ENCODE results near the gene SIGLECL1.
"Not testable (repeated sequence)": the region's sequence is repeated elsewhere in the genome, so short reads cannot be mapped to it uniquely, and the experiment has no call there.

The SIGLECL1 gene

GRCh38 chr19:51250786-51251467 lies at the start of gene SIGLECL1:
Gene SIGLECL1, plus strand, starts transcription at chr19:51251080. Its CDS starts 12,993 bp downstream, at chr19:51264073.
- no peak for DNase-seq (ENCODE audit: low read depth in 2 of 2)

GRCh38 chr19:51201712-51202111 lies 49.2 kb upstream of the SIGLECL1 start:
- no peak for DNase-seq (ENCODE audit: low read depth in 2 of 2)

- DNase-seq (ENCODE audit: low read depth in 2 of 2) = no peak
Observed at GRCh38 chr19:51203916-51204315, 47.0 kb upstream of the SIGLECL1 start.

- DNase-seq (ENCODE audit: low read depth in 2 of 2) = no peak
Observed at GRCh38 chr19:51204321-51204720, 46.6 kb upstream of the SIGLECL1 start.

GRCh38 chr19:51207747-51208146 lies 43.1 kb upstream of the SIGLECL1 start:
- DNase-seq (ENCODE audit: low read depth in 2 of 2) = no peak

- no peak for DNase-seq (ENCODE audit: low read depth in 2 of 2)
Observed at GRCh38 chr19:51210191-51210784, 40.6 kb upstream of the SIGLECL1 start.

- not testable (repeated sequence) for DNase-seq (ENCODE audit: low read depth in 2 of 2)
Observed at GRCh38 chr19:51210874-51211361, 40.0 kb upstream of the SIGLECL1 start.

GRCh38 chr19:51211833-51212232 lies 39.0 kb upstream of the SIGLECL1 start:
- DNase-seq (ENCODE audit: low read depth in 2 of 2) = no peak

- DNase-seq (ENCODE audit: low read depth in 2 of 2) = no peak
Observed at GRCh38 chr19:51219307-51219706, 31.6 kb upstream of the SIGLECL1 start.

- DNase-seq (ENCODE audit: low read depth in 2 of 2) = no peak
Observed at GRCh38 chr19:51219971-51220370, 30.9 kb upstream of the SIGLECL1 start.

GRCh38 chr19:51220996-51221395 lies 29.9 kb upstream of the SIGLECL1 start:
- DNase-seq (ENCODE audit: low read depth in 2 of 2) = no peak

- DNase-seq (ENCODE audit: low read depth in 2 of 2) = no peak
Observed at GRCh38 chr19:51224163-51224641, 26.7 kb upstream of the SIGLECL1 start.

GRCh38 chr19:51224898-51225393 lies 25.9 kb upstream of the SIGLECL1 start, which contains the start of gene CD33:
Gene CD33, plus strand, starts transcription at chr19:51225080. Its CDS starts 39 bp downstream, at chr19:51225119.
- not testable (repeated sequence) for DNase-seq (ENCODE audit: low read depth in 2 of 2)

- DNase-seq (ENCODE audit: low read depth in 2 of 2) = no peak
Observed at GRCh38 chr19:51226067-51226466, 24.8 kb upstream of the SIGLECL1 start.

- no peak for DNase-seq (ENCODE audit: low read depth in 2 of 2)
Observed at GRCh38 chr19:51227326-51227725, 23.6 kb upstream of the SIGLECL1 start.

- DNase-seq (ENCODE audit: low read depth in 2 of 2) = no peak
Observed at GRCh38 chr19:51227966-51228365, 22.9 kb upstream of the SIGLECL1 start.

- DNase-seq (ENCODE audit: low read depth in 2 of 2) = no peak
Observed at GRCh38 chr19:51240866-51241265, 10.0 kb upstream of the SIGLECL1 start.

GRCh38 chr19:51242881-51243630 lies 7.8 kb upstream of the SIGLECL1 start:
- no peak for DNase-seq (ENCODE audit: low read depth in 2 of 2)

GRCh38 chr19:51246164-51246552 lies 4.7 kb upstream of the SIGLECL1 start:
- no peak for DNase-seq (ENCODE audit: low read depth in 2 of 2)

GRCh38 chr19:51247972-51248590 lies 2.8 kb upstream of the SIGLECL1 start:
- DNase-seq (ENCODE audit: low read depth in 2 of 2) = no peak

GRCh38 chr19:51251468-51251820 lies 564 bp downstream of the SIGLECL1 start:
- no peak for DNase-seq (ENCODE audit: low read depth in 2 of 2)

All from activated CD8-positive, alpha-beta memory T cell treated with anti-CD3 and anti-CD28 coated beads for 4 hours (primary cell).